ENCODE data around the gene ZC3H12D. TPM values are rescaled to one million over a fixed set of nuclear protein-coding genes. Genes with fewer than 3 reads are reported as not detected.

Gene ZC3H12D
- total and polyA plus RNA-seq, 2 of the 13 experiments (the other 11 are each of a cell fraction or from before 2014, with no cell fraction given), result 1.2 to 2.7 TPM

GRCh38 chr6:149513915-149514314 is 29.1 kb upstream of the ZC3H12D start:
- Histone ChIP-seq H3K36me3 (replicated peaks in 1 of 2; ENCODE audit: control insufficient read depth in 1 of 2, insufficient read depth in 2 of 2, low read length in 2 of 2) (peaks cover 8 to 40% of the 10 kb centered on the region in 2 experiments), H3K4me2 (ENCODE audit: low read depth, low read length) (no peak overlapping the region), H3K27me3 (ENCODE audit: control insufficient read depth in 1 of 2, insufficient read depth in 2 of 2, low read length in 2 of 2) (no peaks in the 10 kb centered on the region), H3K4me1 (ENCODE audit: insufficient read depth, low read length) (peaks cover 18% of the 10 kb centered on the region), H3K9ac (ENCODE audit: insufficient read depth, low read depth, low read length) (no peak overlapping the region), H3K9me3 (ENCODE audit: low read length) (no peaks in the 10 kb centered on the region), H2AFZ (ENCODE audit: low read length) (no peak overlapping the region), H4K20me1 (ENCODE audit: insufficient read depth, low read length) (peaks cover 6% of the 10 kb centered on the region; the same call in 1 of the 2 replicates), H3K4me3 (replicated peaks in 1 of 3; ENCODE audit: insufficient read depth in 1 of 3, low read depth in 2 of 3, low read length in 3 of 3) (no peak overlapping the region), H3K79me2 (ENCODE audit: insufficient read depth, low read length) (no peaks in the 10 kb centered on the region), H3K27ac (ENCODE audit: extremely low read length, insufficient read depth, low read length) (no peak overlapping the region)
- ATAC-seq (no peak), FAIRE-seq (no peak), DNase-seq (ENCODE audit: low spot score) (no peak)
- no peak for TF ChIP-seq ZNF577 (CRISPR knock-in tag; IDR thresholded peaks at IDR 0.05; ENCODE audit: borderline replicate concordance, low read depth)
- TF ChIP-seq FOXP1 (IDR thresholded peaks at IDR 0.05), result no peak
- no peak for TF ChIP-seq FOXP1 (CRISPR knock-in tag; IDR thresholded peaks at IDR 0.05)
- CTCF ChIA-PET (ENCODE audit: low intra/inter-chr PET ratio, low total read pairs), result no interaction called here
- no TSS peak for BruUV-seq (replicated peaks)
- intact Hi-C loops (cut with micrococcal nuclease; ENCODE audit: unreplicated experiment), result no loop called here
- 92% methylated on average over 5 of the region's 5 CpGs for WGBS (ENCODE audit: low lambda C conversion rate)
- POLR2A ChIA-PET, result interaction anchor here (1.1 kb wide), 1 partner anchor 29 kb away, joined by 4 read pairs; the partner anchor contains the start of gene ZC3H12D
- in situ Hi-C loops (cut with HindIII; ENCODE audit: extremely low pct_ligation_motif_present, low pct_unique_long_range_greater_than_20kb), result no loop called here

DNA sequence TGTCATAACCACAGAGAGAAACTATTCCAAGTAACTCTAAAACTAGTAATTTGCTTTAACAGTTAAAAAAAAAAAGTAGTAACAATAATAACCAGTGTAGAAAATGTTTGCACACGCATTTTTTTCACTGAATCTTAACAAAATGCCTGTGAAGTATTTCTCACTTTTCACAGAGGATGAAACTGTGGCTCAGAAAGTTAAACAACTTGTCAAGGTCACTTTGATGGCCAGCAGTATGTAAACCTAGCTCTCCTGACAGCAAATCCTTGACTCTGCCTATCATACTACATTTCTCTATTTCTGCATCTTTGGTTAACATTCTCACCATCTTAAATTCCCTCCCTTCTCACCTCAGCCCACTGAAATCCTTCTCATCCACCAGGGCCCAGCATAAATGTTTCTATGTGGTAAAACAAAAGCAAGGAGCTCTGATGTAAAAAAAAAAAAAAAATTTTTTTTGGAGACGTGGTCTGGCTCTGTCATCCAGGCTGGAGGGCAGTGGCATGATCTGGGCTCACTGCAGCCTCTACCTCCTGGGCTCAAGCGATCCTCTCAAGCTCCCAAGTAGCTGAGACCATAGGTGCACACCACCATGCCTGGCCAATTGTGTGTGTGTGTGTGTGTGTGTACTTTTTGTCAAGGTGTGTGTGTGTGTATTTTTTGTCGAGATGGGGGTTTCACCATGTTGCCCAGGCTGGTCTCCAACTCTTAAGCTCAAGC is 26.1 kb upstream of the ZC3H12D start:
- Histone ChIP-seq H3K4me3 (replicated peaks in 1 of 3; ENCODE audit: insufficient read depth in 1 of 3, low read depth in 2 of 3, low read length in 3 of 3) (no peak overlapping the region), H3K27me3 (ENCODE audit: control insufficient read depth in 1 of 2, insufficient read depth in 2 of 2, low read length in 2 of 2) (no peaks in the 10 kb centered on the region), H3K4me1 (ENCODE audit: insufficient read depth, low read length) (peaks cover 18% of the 10 kb centered on the region), H3K4me2 (ENCODE audit: low read depth, low read length) (no peak overlapping the region), H3K27ac (ENCODE audit: extremely low read length, insufficient read depth, low read length) (peak overlapping the region; percentile 7), H3K9ac (ENCODE audit: insufficient read depth, low read depth, low read length) (no peak overlapping the region), H3K36me3 (replicated peaks in 1 of 2; ENCODE audit: control insufficient read depth in 1 of 2, insufficient read depth in 2 of 2, low read length in 2 of 2) (peaks cover 12 to 36% of the 10 kb centered on the region in 2 experiments), H4K20me1 (ENCODE audit: insufficient read depth, low read length) (no peaks in the 10 kb centered on the region), H3K9me3 (ENCODE audit: low read length) (no peaks in the 10 kb centered on the region), H3K79me2 (ENCODE audit: insufficient read depth, low read length) (no peaks in the 10 kb centered on the region), H2AFZ (ENCODE audit: low read length) (no peak overlapping the region)
- 91% methylated on average over 4 of the region's 4 CpGs for WGBS (ENCODE audit: low lambda C conversion rate)
- no TSS peak for BruUV-seq (replicated peaks)
- CTCF ChIA-PET (ENCODE audit: low intra/inter-chr PET ratio, low total read pairs), result no interaction called here
- POLR2A ChIA-PET, result interaction anchor here (1.0 to 1.3 kb wide), 2 partner anchors 25 to 34 kb away, joined by 3 to 4 read pairs; partner anchors contain the start of genes PPIL4 and ZC3H12D
- in situ Hi-C loops (cut with HindIII; ENCODE audit: extremely low pct_ligation_motif_present, low pct_unique_long_range_greater_than_20kb), result no loop called here
- FAIRE-seq, result no peak
- peak; percentile 90 for ATAC-seq
- peak; percentile 40 for DNase-seq (ENCODE audit: low spot score)
- intact Hi-C loops (cut with micrococcal nuclease; ENCODE audit: unreplicated experiment), result no loop called here
- TF ChIP-seq ZNF724P (CRISPR knock-in tag; IDR thresholded peaks at IDR 0.05; ENCODE audit: borderline replicate concordance) (no peak), ZBTB43 (CRISPR knock-in tag; conservative IDR thresholded peaks at IDR 0.05) (peak; percentile 81), ZNF362 (CRISPR knock-in tag; IDR thresholded peaks at IDR 0.05; ENCODE audit: borderline replicate concordance) (peak; percentile 76; the same call in 1 of the 2 replicates), CEBPB (IDR thresholded peaks at IDR 0.05; ENCODE audit: borderline replicate concordance, low read depth, low read length) (no peak), ZNF570 (CRISPR knock-in tag; IDR thresholded peaks at IDR 0.05; ENCODE audit: borderline replicate concordance) (no peak), ZNF605 (CRISPR knock-in tag; IDR thresholded peaks at IDR 0.05) (no peak), TBX2 (CRISPR knock-in tag; IDR thresholded peaks at IDR 0.05; ENCODE audit: borderline replicate concordance) (peak; percentile 60; the same call in 1 of the 2 replicates), ZFP36 (IDR thresholded peaks at IDR 0.05; ENCODE audit: borderline replicate concordance, low read depth, low read length, partially characterized antibody) (no peak), ZNF253 (CRISPR knock-in tag; IDR thresholded peaks at IDR 0.05; ENCODE audit: borderline replicate concordance) (no peak), ZSCAN30 (CRISPR knock-in tag; IDR thresholded peaks at IDR 0.05) (no peak), GTF3A (CRISPR knock-in tag; conservative IDR thresholded peaks at IDR 0.05) (no peak), IRX3 (CRISPR knock-in tag; IDR thresholded peaks at IDR 0.05; ENCODE audit: borderline replicate concordance, low read depth) (no peak), ZNF282 (IDR thresholded peaks at IDR 0.05; ENCODE audit: partially characterized antibody) (no peak)

Data from HepG2 (cell line).